Gastroesophageal sphincter (tissue), 4 donors: ENCODE results near the gene MYH6. TPM values are rescaled to one million over a fixed set of nuclear protein-coding genes. Genes with fewer than 3 reads are reported as not detected.

ENCODE experiments used
- ATAC-seq: fragments of 150-250 bp; one replicate; pipeline ENCODE4 v1.9.1; 2016; ENCODE audit warnings: mild to moderate bottlenecking, moderate library complexity
- H3K27ac ChIP-seq, 4 donors: fragments of 200-600 bp; sonication (generic) in 3 of 4; 1 replicate in 3 of 4; 2 replicates in 1 of 4; pipeline ENCODE4 v1.5.1; 2016 to 2019
- H3K27me3 ChIP-seq: fragments of 200-600 bp; sonication (generic); one replicate; pipeline ENCODE4 v1.5.1; 2019
- H3K36me3 ChIP-seq, 2 donors: fragments of 200-600 bp; sonication (generic); one replicate each; pipeline ENCODE4 v1.5.1; 2019; ENCODE audit warnings: control low read depth in 1 of 2
- H3K4me1 ChIP-seq, 3 donors: fragments of 200-600 bp; sonication (generic); 1 replicate in 2 of 3; 2 replicates in 1 of 3; pipeline ENCODE4 v1.5.1; 2016 to 2019; ENCODE audit warnings: control low read depth in 2 of 3
- H3K4me3 ChIP-seq, 2 donors: fragments of 200-600 bp; sonication (generic); one replicate each; pipeline ENCODE4 v1.5.1; 2019; ENCODE audit warnings: mild to moderate bottlenecking in 1 of 2, moderate library complexity in 1 of 2
- H3K9me3 ChIP-seq, 3 donors: fragments of 200-600 bp; sonication (generic); one replicate each; pipeline ENCODE4 v1.5.1; 2017 to 2019; ENCODE audit warnings: control low read depth in 2 of 3
- EP300 ChIP-seq: sonication (generic); formaldehyde crosslinking; IDR thresholded peaks from one replicate; pipeline ENCODE4 v1.6.1; 2017; ENCODE audit warnings: antibody characterized with exemption, mild to moderate bottlenecking
- POLR2A ChIP-seq, 2 donors: fragments of 450-650 bp; IDR thresholded peaks; one replicate each; pipeline ENCODE4 v1.6.1; 2017; ENCODE audit warnings: antibody characterized with exemption in 2 of 2, mild to moderate bottlenecking in 2 of 2, moderate library complexity in 1 of 2
- POLR2AphosphoS5 ChIP-seq: sonication (generic); formaldehyde crosslinking; IDR thresholded peaks from one replicate; pipeline ENCODE4 v1.6.1; 2017; ENCODE audit warnings: antibody characterized with exemption
- WGBS, 2 donors: methylation state at CpG; one replicate each; pipeline ENCODE4 v1.1.5; 2018; ENCODE audit warnings: low coverage in 1 of 2; 5-methylcytosine and 5-hydroxymethylcytosine counted together
- total RNA-seq, 4 donors: library from RNA; depleted of rRNA; stranded (reverse); fragments of >200 nt; gene quantifications; one replicate each; pipeline ENCODE4 v1.1.0, GENCODE V29; 2016
- TF ChIP-seq, protein P1 (sequence below), 4 experiments: fragments of 200-600 bp in 2 of 4; fragments of 450-650 bp in 2 of 4; sonication (generic) in 1 of 4; IDR thresholded peaks; one replicate each; pipeline ENCODE4 v1.5.1; 2017 to 2019; ENCODE audit warnings: antibody characterized with exemption in 4 of 4, mild to moderate bottlenecking in 2 of 4, moderate library complexity in 2 of 4

Gene MYH6
- total RNA-seq, 4 donors from 2014 or later = not detected

DNA sequence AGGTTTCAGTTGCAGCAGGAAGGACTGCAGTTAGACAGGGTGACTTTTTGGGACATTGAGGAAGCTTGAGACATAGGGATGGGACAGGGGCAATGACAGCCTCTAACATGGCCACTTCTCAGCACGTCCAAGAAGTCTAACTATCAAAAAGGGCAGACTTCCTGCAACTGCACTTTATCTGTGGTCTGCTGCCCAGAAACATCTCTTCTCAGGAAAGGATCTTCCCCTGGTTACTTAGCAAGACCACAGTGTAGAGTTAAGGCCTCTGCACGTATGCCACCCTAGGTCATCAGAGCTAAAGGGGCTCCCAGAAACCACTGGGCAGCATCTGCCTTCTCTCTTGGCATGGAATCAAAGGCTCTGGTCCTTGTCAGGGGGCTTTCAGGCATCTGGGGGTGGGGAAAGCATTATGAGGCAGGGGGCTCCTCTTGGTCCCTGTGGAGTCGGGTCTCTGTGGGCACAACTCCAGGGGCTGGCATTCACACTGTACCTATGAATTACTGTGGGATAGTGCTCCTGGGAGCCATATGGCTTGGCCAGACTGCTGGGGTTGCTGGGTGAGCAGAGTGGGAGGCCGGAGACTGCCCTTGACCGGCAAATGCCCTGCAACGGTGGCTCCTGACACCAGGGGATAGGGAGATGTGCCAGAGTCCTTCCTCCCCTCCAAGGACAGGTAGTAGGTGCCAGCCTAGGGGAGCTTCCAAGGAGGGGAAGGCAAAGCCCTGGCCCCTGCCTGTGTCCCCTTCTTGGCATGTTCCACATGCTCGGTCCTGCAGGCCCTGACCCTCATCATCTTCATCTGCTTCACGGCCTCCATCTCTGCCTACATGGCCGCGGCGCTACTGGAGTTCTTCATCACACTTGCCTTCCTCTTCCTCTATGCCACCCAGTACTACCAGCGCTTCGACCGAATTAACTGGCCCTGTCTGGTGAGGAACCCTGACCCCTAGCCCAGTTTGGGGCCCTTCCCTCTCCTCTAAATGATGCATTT is 30.2 kb downstream of the MYH6 start:
- Histone ChIP-seq H3K4me1 (peaks cover 0 to 8% (median 3%) of the 10 kb centered on the region in 3 donors), H3K27me3 (peaks cover 21% of the 10 kb centered on the region), H3K27ac (peak overlapping the region in 3 of 4 donors; percentile 19 to 68 (median 31)), H3K36me3 (no peaks in the 10 kb centered on the region), H3K9me3 (no peaks in the 10 kb centered on the region), H3K4me3 (peak overlapping the region in 1 of 2 donors; percentile 32)
- TF ChIP-seq POLR2A (IDR thresholded peaks at IDR 0.05) = no peak
- TF ChIP-seq POLR2AphosphoS5 = no peak
- TF ChIP-seq, protein P1, sequence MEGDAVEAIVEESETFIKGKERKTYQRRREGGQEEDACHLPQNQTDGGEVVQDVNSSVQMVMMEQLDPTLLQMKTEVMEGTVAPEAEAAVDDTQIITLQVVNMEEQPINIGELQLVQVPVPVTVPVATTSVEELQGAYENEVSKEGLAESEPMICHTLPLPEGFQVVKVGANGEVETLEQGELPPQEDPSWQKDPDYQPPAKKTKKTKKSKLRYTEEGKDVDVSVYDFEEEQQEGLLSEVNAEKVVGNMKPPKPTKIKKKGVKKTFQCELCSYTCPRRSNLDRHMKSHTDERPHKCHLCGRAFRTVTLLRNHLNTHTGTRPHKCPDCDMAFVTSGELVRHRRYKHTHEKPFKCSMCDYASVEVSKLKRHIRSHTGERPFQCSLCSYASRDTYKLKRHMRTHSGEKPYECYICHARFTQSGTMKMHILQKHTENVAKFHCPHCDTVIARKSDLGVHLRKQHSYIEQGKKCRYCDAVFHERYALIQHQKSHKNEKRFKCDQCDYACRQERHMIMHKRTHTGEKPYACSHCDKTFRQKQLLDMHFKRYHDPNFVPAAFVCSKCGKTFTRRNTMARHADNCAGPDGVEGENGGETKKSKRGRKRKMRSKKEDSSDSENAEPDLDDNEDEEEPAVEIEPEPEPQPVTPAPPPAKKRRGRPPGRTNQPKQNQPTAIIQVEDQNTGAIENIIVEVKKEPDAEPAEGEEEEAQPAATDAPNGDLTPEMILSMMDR (IDR thresholded peaks at IDR 0.05) = no peak
- TF ChIP-seq EP300 = no peak
- no peak for ATAC-seq
- WGBS, 2 donors = 94 to 96% methylated on average over 7 of the region's 14 CpGs

DNA sequence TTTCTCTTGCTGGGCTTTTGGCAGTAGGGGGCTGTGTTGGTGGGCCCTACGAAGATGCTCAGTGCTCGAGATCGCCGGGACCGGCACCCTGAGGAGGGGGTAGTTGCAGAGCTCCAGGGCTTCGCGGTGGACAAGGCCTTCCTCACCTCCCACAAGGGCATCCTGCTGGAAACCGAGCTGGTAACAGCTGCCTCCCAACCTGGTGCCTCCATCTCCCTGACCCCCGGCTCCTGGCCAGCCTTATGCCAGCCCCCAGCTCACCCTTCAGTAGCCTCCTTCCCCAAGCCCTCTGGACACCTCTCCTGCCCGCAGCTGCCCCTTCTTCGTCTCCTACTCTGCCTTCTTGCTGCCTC is 30.9 kb downstream of the MYH6 start:
- peaks cover 21% of the 10 kb centered on the region for H3K27me3 ChIP-seq
- no peaks in the 10 kb centered on the region for H3K36me3 ChIP-seq
- H3K9me3 ChIP-seq = no peaks in the 10 kb centered on the region
- WGBS, 2 donors = no CpG with 5 or more reads among the region's 11 CpGs
- TF ChIP-seq, protein P1 (IDR thresholded peaks at IDR 0.05) = no peak
- TF ChIP-seq POLR2AphosphoS5 (no peak), POLR2A (IDR thresholded peaks at IDR 0.05) (no peak), EP300 (no peak)
- H3K4me1 ChIP-seq = peaks cover 0 to 8% (median 3%) of the 10 kb centered on the region in 3 donors
- H3K4me3 ChIP-seq = peak overlapping the region in 1 of 2 donors; percentile 32
- H3K27ac ChIP-seq = peak overlapping the region in 3 of 4 donors; percentile 19 to 68 (median 31)
- ATAC-seq = no peak

DNA sequence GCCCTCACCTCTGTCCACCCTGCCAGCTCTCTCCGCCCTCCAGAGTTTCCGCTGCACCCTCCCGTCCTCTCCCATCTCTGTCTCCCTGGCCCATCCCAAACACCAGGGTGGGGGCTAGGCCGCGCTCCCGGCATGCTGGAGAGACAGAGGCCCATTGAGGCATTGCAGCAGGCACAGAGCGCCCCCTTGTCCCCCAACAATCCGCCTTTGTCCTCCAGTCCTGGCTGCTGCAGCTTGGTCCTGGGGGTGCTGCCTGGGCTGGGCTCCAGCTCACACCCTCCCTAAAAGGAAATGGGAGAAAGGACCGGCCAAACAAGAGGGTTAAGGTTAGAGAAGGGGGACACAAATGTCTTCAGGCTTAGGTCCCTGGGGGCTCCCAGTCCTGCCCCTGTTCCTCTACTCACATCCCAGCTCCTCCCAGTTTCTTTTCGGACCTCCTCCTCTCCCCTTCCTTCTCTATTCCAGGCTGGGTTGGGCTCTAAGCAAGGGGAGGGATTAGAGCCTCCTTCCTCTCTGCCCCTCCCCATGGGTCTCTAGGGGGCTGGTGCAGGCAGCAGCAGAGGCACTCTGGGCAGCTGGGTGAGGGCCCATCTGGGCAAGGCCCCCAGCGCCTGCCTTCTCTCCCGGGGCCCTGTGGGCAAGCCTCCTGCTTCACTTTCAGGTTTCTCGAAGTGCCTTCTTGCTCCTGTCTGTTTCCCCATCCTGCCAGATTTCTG is 31.4 kb downstream of the MYH6 start, which contains the start of gene CMTM5:
CMTM5 (plus strand) TSS at position 565 of the 716 bp plus-strand sequence. CDS start 206 bp downstream, outside the sequence.
- Histone ChIP-seq H3K4me3 (peak within 1 kb of the TSS in 1 of 2 donors; percentile 32), H3K9me3 (no peaks in the 10 kb centered on the region), H3K27me3 (peaks cover 21% of the 10 kb centered on the region), H3K27ac (peak within 1 kb of the TSS in 3 of 4 donors; percentile 31 to 68 (median 35)), H3K4me1 (peaks cover 0 to 8% (median 3%) of the 10 kb centered on the region in 3 donors), H3K36me3 (no peaks in the 10 kb centered on the region)
- TF ChIP-seq POLR2A (IDR thresholded peaks at IDR 0.05) = no peak
- WGBS, 2 donors = 31 to 50% methylated on average over 2 to 12 of the region's 13 CpGs
- peak; percentile 57 for ATAC-seq

DNA sequence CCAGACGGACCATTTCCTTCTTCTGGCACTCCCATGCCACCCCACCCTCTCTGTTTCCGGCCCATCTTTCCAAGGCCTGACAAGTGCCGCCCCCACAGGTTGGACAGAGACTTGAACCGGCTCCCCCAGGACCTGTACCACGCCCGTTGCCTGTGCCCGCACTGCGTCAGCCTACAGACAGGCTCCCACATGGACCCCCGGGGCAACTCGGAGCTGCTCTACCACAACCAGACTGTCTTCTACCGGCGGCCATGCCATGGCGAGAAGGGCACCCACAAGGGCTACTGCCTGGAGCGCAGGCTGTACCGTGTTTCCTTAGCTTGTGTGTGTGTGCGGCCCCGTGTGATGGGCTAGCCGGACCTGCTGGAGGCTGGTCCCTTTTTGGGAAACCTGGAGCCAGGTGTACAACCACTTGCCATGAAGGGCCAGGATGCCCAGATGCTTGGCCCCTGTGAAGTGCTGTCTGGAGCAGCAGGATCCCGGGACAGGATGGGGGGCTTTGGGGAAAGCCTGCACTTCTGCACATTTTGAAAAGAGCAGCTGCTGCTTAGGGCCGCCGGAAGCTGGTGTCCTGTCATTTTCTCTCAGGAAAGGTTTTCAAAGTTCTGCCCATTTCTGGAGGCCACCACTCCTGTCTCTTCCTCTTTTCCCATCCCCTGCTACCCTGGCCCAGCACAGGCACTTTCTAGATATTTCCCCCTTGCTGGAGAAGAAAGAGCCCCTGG is 32.4 kb downstream of the MYH6 start:
- Histone ChIP-seq H3K4me1 (peaks cover 0 to 8% (median 3%) of the 10 kb centered on the region in 3 donors), H3K27ac (peak overlapping the region in 2 of 4 donors; percentile 35 to 68)

More for the DNA sequence above, 32.4 kb downstream of the MYH6 start:
- ATAC-seq = no peak
- no peaks in the 10 kb centered on the region for H3K36me3 ChIP-seq
- H3K4me3 ChIP-seq = no peak overlapping the region
- no peaks in the 10 kb centered on the region for H3K9me3 ChIP-seq
- TF ChIP-seq EP300 (no peak), POLR2AphosphoS5 (no peak), POLR2A (IDR thresholded peaks at IDR 0.05) (no peak)
- TF ChIP-seq, protein P1 (IDR thresholded peaks at IDR 0.05) = no peak
- WGBS, 2 donors = 60 to 91% methylated on average over 3 to 8 of the region's 21 CpGs
- peaks cover 18% of the 10 kb centered on the region for H3K27me3 ChIP-seq
